IPS DF 6.9 (cell line): ENCODE results near the gene LIN54.
A peak's percentile ranks its signal among the peaks of the same experiment; 100 is the strongest.
"Not testable (repeated sequence)": the region's sequence is repeated elsewhere in the genome, so short reads cannot be mapped to it uniquely, and the experiment has no call there.

ENCODE experiments used
- DNase-seq: peaks from one replicate; pipeline ENCODE4 v3.0.0-alpha.2; 2013; ENCODE audit warnings: low read depth, low spot score
- H3K27ac ChIP-seq: one replicate; pipeline ENCODE4 v1.5.1; 2013; ENCODE audit warnings: low read length, control low read depth
- H3K27me3 ChIP-seq: 2 replicates; pipeline ENCODE4 v1.6.1; 2013; ENCODE audit warnings: mild to moderate bottlenecking, low read length; ENCODE audit not compliant: control insufficient read depth, insufficient read depth
- H3K36me3 ChIP-seq: 2 replicates; pipeline ENCODE4 v1.6.1; 2013; ENCODE audit warnings: low read length; ENCODE audit not compliant: control insufficient read depth, insufficient read depth
- H3K4me1 ChIP-seq: 2 replicates; pipeline ENCODE4 v1.6.1; 2013; ENCODE audit warnings: low read length; ENCODE audit not compliant: control insufficient read depth, insufficient read depth
- H3K4me3 ChIP-seq: 2 replicates; pipeline ENCODE4 v1.5.1; 2013; ENCODE audit warnings: mild to moderate bottlenecking, low read length
- H3K9me3 ChIP-seq: 2 replicates; pipeline ENCODE4 v1.6.1; 2013; ENCODE audit warnings: low read length, inconsistent platforms; ENCODE audit not compliant: control insufficient read depth, insufficient read depth
- WGBS: extraction: QIAGEN DNeasy Blood & Tissue Kit; methylation state at CpG from one replicate; pipeline ENCODE4 v1.1.7; 2013; ENCODE audit warnings: mixed read lengths, missing lambda C conversion rate; ENCODE audit not compliant: insufficient read length, insufficient coverage; 5-methylcytosine and 5-hydroxymethylcytosine counted together

Gene LIN54

GRCh38 chr4:83010522-83011318, at the start of gene LIN54:
Gene LIN54, minus strand, starts transcription at chr4:83010823. Its CDS starts 25,979 bp downstream, at chr4:82984844.
- DNase-seq, result no peak
- no peak within 1 kb of the TSS for H3K27ac ChIP-seq
- WGBS, result no CpG with 5 or more reads among the region's 54 CpGs

GRCh38 chr4:83054928-83055327, 44.3 kb upstream of the LIN54 start:
- no peak overlapping the region for H3K4me3 ChIP-seq
- H3K36me3 ChIP-seq, result no peaks in the 10 kb centered on the region
- no peaks in the 10 kb centered on the region for H3K9me3 ChIP-seq
- no peaks in the 10 kb centered on the region for H3K27me3 ChIP-seq
- no peak for DNase-seq
- H3K4me1 ChIP-seq, result no peaks in the 10 kb centered on the region
- H3K27ac ChIP-seq, result no peak overlapping the region

More at GRCh38 chr4:83010522-83011318, at the start of gene LIN54:
- H3K9me3 ChIP-seq, result no peaks in the 10 kb centered on the region
- H3K36me3 ChIP-seq, result no peaks in the 10 kb centered on the region
- no peaks in the 10 kb centered on the region; the same call in 1 of the 2 replicates for H3K27me3 ChIP-seq
- H3K4me3 ChIP-seq, result peak within 1 kb of the TSS; percentile 97
- no peaks in the 10 kb centered on the region for H3K4me1 ChIP-seq

DNA sequence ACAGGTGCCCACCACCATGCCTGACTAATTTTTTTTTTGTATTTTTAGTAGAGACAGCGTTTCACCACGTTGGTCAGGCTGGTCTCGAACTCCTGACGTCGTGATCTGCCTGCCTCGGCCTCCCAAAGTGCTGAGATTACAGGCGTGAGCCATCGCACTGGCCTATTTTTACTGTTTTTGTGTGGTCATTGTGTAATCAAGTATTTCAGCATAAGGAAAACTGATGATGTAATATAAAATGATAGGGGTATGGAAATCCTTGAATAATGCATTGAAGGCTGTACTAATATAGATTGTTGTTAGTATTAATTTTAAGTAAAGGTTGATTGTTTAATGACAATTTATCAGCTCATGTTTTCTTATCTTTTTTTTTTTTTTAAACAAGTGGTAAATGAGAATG, 38.2 kb upstream of the LIN54 start:
- H3K27ac ChIP-seq, H3K27me3 ChIP-seq, DNase-seq, H3K4me1 ChIP-seq, H3K36me3 ChIP-seq, H3K9me3 ChIP-seq, H3K4me3 ChIP-seq: not testable (repeated sequence)
- WGBS, result no CpG with 5 or more reads among the region's 8 CpGs

GRCh38 chr4:83046693-83047473, 36.3 kb upstream of the LIN54 start:
- Histone ChIP-seq H3K27ac (no peak overlapping the region), H3K9me3 (no peaks in the 10 kb centered on the region), H3K4me3 (no peak overlapping the region), H3K4me1 (no peaks in the 10 kb centered on the region), H3K27me3 (no peaks in the 10 kb centered on the region), H3K36me3 (no peaks in the 10 kb centered on the region)
- WGBS, result no CpG with 5 or more reads among the region's 8 CpGs
- no peak for DNase-seq

GRCh38 chr4:83043801-83044407, 33.3 kb upstream of the LIN54 start:
- no peak for DNase-seq
- WGBS, result no CpG with 5 or more reads among the region's 14 CpGs
- H3K36me3 ChIP-seq, result no peaks in the 10 kb centered on the region

GRCh38 chr4:83043157-83043556, 32.5 kb upstream of the LIN54 start:
- not testable (repeated sequence) for H3K27me3 ChIP-seq, H3K27ac ChIP-seq, DNase-seq, H3K4me3 ChIP-seq, H3K4me1 ChIP-seq, H3K9me3 ChIP-seq, H3K36me3 ChIP-seq
- no CpG with 5 or more reads among the region's 2 CpGs for WGBS

More at GRCh38 chr4:83043801-83044407, 33.3 kb upstream of the LIN54 start:
- no peak overlapping the region for H3K27ac ChIP-seq
- H3K4me3 ChIP-seq, result no peak overlapping the region
- H3K4me1 ChIP-seq, result no peaks in the 10 kb centered on the region
- no peaks in the 10 kb centered on the region for H3K9me3 ChIP-seq
- H3K27me3 ChIP-seq, result no peaks in the 10 kb centered on the region

GRCh38 chr4:83040269-83040668, 29.6 kb upstream of the LIN54 start:
- Histone ChIP-seq H3K9me3 (no peaks in the 10 kb centered on the region), H3K27me3 (no peaks in the 10 kb centered on the region), H3K36me3 (no peaks in the 10 kb centered on the region), H3K4me3 (no peak overlapping the region), H3K4me1 (no peaks in the 10 kb centered on the region), H3K27ac (no peak overlapping the region)
- DNase-seq, result no peak
- WGBS, result no CpG with 5 or more reads among the region's 3 CpGs

DNA sequence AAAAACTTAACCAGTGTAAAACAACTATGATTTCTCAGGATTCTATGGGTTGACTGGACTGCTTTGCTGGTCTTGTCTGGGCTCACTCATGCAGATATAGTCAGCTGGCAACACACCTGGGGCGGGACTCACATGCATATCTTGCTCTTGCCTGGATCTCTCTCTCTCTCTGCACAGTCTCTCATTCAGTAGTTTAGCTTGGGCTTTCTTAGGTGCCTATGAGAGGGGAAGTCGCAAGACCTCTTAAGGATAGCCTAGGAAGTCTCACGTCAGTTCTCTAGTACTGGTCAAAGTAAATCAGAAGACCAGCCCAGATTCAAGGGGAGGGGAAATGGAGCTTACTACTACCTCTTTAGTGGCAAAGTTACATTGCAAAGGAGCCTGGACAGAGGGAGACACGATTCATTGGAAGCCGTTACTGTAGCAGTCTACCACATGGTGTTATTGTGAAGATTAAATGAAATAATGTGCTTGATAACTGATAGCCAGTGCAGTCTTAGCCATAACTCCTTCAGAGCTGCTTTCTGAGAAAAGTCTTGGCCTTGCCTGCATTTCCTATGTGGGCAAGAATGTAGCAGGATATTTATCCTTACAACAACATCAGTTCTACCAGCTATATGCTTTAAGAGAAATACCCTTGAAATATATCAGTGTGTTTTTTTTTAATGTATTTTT, 26.5 kb upstream of the LIN54 start:
- no peak for DNase-seq
- no peak overlapping the region for H3K4me3 ChIP-seq
- no peaks in the 10 kb centered on the region for H3K27me3 ChIP-seq
- no peak overlapping the region for H3K27ac ChIP-seq
- H3K36me3 ChIP-seq, result no peaks in the 10 kb centered on the region
- no peaks in the 10 kb centered on the region for H3K4me1 ChIP-seq
- no peaks in the 10 kb centered on the region for H3K9me3 ChIP-seq
- no CpG with 5 or more reads among the region's 5 CpGs for WGBS

GRCh38 chr4:83034630-83035494, 24.2 kb upstream of the LIN54 start, which contains the start of gene COPS4:
Gene COPS4, plus strand, starts transcription at chr4:83035183. Its CDS starts 42 bp downstream, at chr4:83035225.
- H3K4me1 ChIP-seq, result no peaks in the 10 kb centered on the region
- no peak within 1 kb of the TSS for H3K27ac ChIP-seq
- H3K4me3 ChIP-seq, result peak within 1 kb of the TSS; percentile 93; the same call in 1 of the 2 replicates
- H3K9me3 ChIP-seq, result no peaks in the 10 kb centered on the region
- peak; percentile 100 for DNase-seq
- H3K36me3 ChIP-seq, result no peaks in the 10 kb centered on the region
- no CpG with 5 or more reads among the region's 39 CpGs for WGBS
- H3K27me3 ChIP-seq, result no peaks in the 10 kb centered on the region
